Lung (tissue), 12 donors: ENCODE results near the gene TRPT1. TPM values are rescaled to one million over a fixed set of nuclear protein-coding genes. Genes with fewer than 3 reads are reported as not detected.

Source experiments
- ATAC-seq: fragments of 200-7000 bp; cut with Tn5 transposase; one replicate; pipeline ENCODE4 v1.9.1; 2020; ENCODE audit warnings: moderate number of reproducible peaks; ENCODE audit not compliant: insufficient read depth, low FRiP score
- DNase-seq, 3 donors: peaks; one replicate each; pipeline ENCODE4 v3.0.0-alpha.2; 2013 to 2017
- H3K27ac ChIP-seq, 2 donors: one replicate each; pipeline ENCODE4 v1.5.1; 2013; ENCODE audit warnings: mild to moderate bottlenecking in 2 of 2, moderate library complexity in 2 of 2, control low read depth in 1 of 2, inconsistent platforms in 1 of 2, low read depth in 1 of 2, low read length in 1 of 2
- H3K27me3 ChIP-seq, 3 donors: one replicate each; pipeline ENCODE4 v1.5.1; 2013; ENCODE audit warnings: low read length in 2 of 3; ENCODE audit not compliant: control insufficient read depth in 3 of 3, insufficient read depth in 3 of 3
- H3K36me3 ChIP-seq, 4 donors: one replicate each; pipeline ENCODE4 v1.5.1; 2013; ENCODE audit warnings: low read length in 4 of 4, mild to moderate bottlenecking in 1 of 4, moderate library complexity in 1 of 4; ENCODE audit not compliant: control insufficient read depth in 4 of 4, insufficient read depth in 4 of 4
- H3K4me1 ChIP-seq, 5 donors: one replicate each; pipeline ENCODE4 v1.5.1; 2013; ENCODE audit warnings: low read length in 5 of 5, mild to moderate bottlenecking in 2 of 5, moderate library complexity in 1 of 5; ENCODE audit not compliant: control insufficient read depth in 5 of 5, insufficient read depth in 5 of 5
- H3K4me3 ChIP-seq: one replicate; pipeline ENCODE4 v1.5.1; 2013; ENCODE audit warnings: mild to moderate bottlenecking, control low read depth, moderate library complexity
- H3K9ac ChIP-seq, 2 donors: one replicate each; pipeline ENCODE4 v1.5.1; 2013; ENCODE audit warnings: low read length in 2 of 2, control low read depth in 1 of 2; ENCODE audit not compliant: insufficient read depth in 1 of 2
- H3K9me3 ChIP-seq, 4 donors: one replicate each; pipeline ENCODE4 v1.5.1; 2013; ENCODE audit warnings: low read length in 3 of 4, mild to moderate bottlenecking in 1 of 4, moderate library complexity in 1 of 4; ENCODE audit not compliant: control insufficient read depth in 4 of 4, insufficient read depth in 3 of 4
- CTCF ChIP-seq: IDR thresholded peaks from 2 replicates; pipeline ENCODE4 v1.5.1; 2012; ENCODE audit warnings: mild to moderate bottlenecking; ENCODE audit errors: control extremely low read depth, extremely low read depth
- WGBS, 2 donors: extraction: QIAGEN DNeasy Blood & Tissue Kit; methylation state at CpG; one replicate each; pipeline ENCODE4 v1.1.7; 2013; 5-methylcytosine and 5-hydroxymethylcytosine counted together
- polyA plus RNA-seq, 2 donors: library from polyadenylated mRNA; stranded (reverse); fragments of 200-250 nt; gene quantifications; one replicate each; pipeline ENCODE4 v1.2.1, GENCODE V29; 2013
- total RNA-seq, 2 donors: library from RNA; depleted of rRNA in 1 of 2; stranded (reverse); fragments of >200 nt in 1 of 2; gene quantifications; one replicate each; pipeline ENCODE4 v1.2.1, GENCODE V29; 2014 to 2021
- donor health status: control.
- donor health status: control.
- donor health status: Bipolar disorder and iron deficiency.
- donor health status: healthy.
- donor health status: DM: yes; HTN: yes; CAD: no.

Gene TRPT1
- total and polyA plus RNA-seq, 4 donors: 18.3 to 62.5 (median 34.3) TPM

- no peak for TF ChIP-seq CTCF
- H3K36me3 ChIP-seq: peaks cover 0 to 78% (median 16%) of the 10 kb centered on the region in 4 donors
- H3K4me1 ChIP-seq: no peaks in the 10 kb centered on the region
- H3K9me3 ChIP-seq: no peaks in the 10 kb centered on the region
- WGBS, 2 donors: 93 to 96% methylated on average over 31 to 32 of the region's 32 CpGs
- DNase-seq: no peak
- no peak overlapping the region for H3K27ac ChIP-seq
- no peaks in the 10 kb centered on the region for H3K27me3 ChIP-seq
- H3K9ac ChIP-seq: no peak overlapping the region
- H3K4me3 ChIP-seq: no peak overlapping the region
- ATAC-seq: no peak
Observed at GRCh38 chr11:64258946-64259532, 33.1 kb upstream of the TRPT1 start.

- no peaks in the 10 kb centered on the region for H3K9me3 ChIP-seq
- H3K4me1 ChIP-seq: no peaks in the 10 kb centered on the region
- H3K4me3 ChIP-seq: no peak overlapping the region
- DNase-seq (no peak), ATAC-seq (no peak)
- no peak overlapping the region for H3K9ac ChIP-seq
- 90 to 94% methylated on average over 24 of the region's 24 CpGs for WGBS, 2 donors
- H3K36me3 ChIP-seq: peaks cover 0 to 71% (median 15%) of the 10 kb centered on the region in 4 donors
- no peaks in the 10 kb centered on the region for H3K27me3 ChIP-seq
- TF ChIP-seq CTCF: no peak
- no peak overlapping the region for H3K27ac ChIP-seq
Observed at GRCh38 chr11:64258356-64258755, 32.4 kb upstream of the TRPT1 start.

DNA sequence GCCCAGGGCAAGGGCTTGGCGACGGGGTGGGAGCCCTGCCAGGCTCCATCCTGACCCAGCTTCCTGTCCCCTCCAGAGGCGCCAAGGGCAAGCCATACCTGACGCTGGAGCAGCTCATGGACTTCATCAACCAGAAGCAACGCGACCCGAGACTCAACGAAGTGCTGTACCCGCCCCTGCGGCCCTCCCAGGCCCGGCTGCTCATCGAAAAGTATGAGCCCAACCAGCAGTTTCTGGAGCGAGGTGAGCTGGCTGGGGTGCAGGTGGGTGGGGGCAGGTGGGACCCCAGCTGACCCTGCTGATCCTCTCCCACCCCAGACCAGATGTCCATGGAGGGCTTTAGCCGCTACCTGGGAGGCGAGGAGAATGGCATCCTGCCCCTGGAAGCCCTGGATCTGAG, 30.3 kb upstream of the TRPT1 start:
- Histone ChIP-seq H3K27me3 (no peaks in the 10 kb centered on the region), H3K9ac (no peak overlapping the region), H3K27ac (no peak overlapping the region), H3K4me3 (no peak overlapping the region), H3K9me3 (no peaks in the 10 kb centered on the region), H3K4me1 (peaks cover 0 to 12% (median 9%) of the 10 kb centered on the region in 5 donors), H3K36me3 (peaks cover 0 to 51% (median 15%) of the 10 kb centered on the region in 4 donors)
- 90 to 93% methylated on average over 14 to 15 of the region's 15 CpGs for whole genome bisulfite sequencing, 2 donors
- no peak for TF ChIP-seq CTCF
- no peak for ATAC-seq
- no peak for DNase-seq
